Measurements from ENCODE around the gene ENO3. TPM values are rescaled to one million over a fixed set of nuclear protein-coding genes. Genes with fewer than 3 reads are reported as not detected.

ENO3 gene
- total and polyA plus RNA-seq, 2 experiments from 2014 or later = 12.1 to 19.6 TPM

- no peaks in the 10 kb centered on the region for H3F3A ChIP-seq (replicated peaks; ENCODE audit: low read depth)
- no peak overlapping the region for H3K4me2 ChIP-seq
- H3K36me3 ChIP-seq (ENCODE audit: insufficient read depth) = no peaks in the 10 kb centered on the region
- no peak for TF ChIP-seq NANOG (IDR thresholded peaks at IDR 0.05; ENCODE audit: borderline replicate concordance)
- no peak for TF ChIP-seq STAT1 (IDR thresholded peaks at IDR 0.05; ENCODE audit: unreplicated experiment)
- no peak for TF ChIP-seq POLR2AphosphoS5 (IDR thresholded peaks at IDR 0.05; ENCODE audit: low read depth)
- TF ChIP-seq EZH2phosphoT487 (IDR thresholded peaks at IDR 0.05; ENCODE audit: unreplicated experiment) = no peak
- TF ChIP-seq CTCF (conservative IDR thresholded peaks at IDR 0.05; ENCODE audit: low read depth in 2 of 2) = no peak
- TF ChIP-seq CREB1 (CRISPR knock-in tag; IDR thresholded peaks at IDR 0.05; ENCODE audit: low read depth) = no peak
- TF ChIP-seq, protein P1, sequence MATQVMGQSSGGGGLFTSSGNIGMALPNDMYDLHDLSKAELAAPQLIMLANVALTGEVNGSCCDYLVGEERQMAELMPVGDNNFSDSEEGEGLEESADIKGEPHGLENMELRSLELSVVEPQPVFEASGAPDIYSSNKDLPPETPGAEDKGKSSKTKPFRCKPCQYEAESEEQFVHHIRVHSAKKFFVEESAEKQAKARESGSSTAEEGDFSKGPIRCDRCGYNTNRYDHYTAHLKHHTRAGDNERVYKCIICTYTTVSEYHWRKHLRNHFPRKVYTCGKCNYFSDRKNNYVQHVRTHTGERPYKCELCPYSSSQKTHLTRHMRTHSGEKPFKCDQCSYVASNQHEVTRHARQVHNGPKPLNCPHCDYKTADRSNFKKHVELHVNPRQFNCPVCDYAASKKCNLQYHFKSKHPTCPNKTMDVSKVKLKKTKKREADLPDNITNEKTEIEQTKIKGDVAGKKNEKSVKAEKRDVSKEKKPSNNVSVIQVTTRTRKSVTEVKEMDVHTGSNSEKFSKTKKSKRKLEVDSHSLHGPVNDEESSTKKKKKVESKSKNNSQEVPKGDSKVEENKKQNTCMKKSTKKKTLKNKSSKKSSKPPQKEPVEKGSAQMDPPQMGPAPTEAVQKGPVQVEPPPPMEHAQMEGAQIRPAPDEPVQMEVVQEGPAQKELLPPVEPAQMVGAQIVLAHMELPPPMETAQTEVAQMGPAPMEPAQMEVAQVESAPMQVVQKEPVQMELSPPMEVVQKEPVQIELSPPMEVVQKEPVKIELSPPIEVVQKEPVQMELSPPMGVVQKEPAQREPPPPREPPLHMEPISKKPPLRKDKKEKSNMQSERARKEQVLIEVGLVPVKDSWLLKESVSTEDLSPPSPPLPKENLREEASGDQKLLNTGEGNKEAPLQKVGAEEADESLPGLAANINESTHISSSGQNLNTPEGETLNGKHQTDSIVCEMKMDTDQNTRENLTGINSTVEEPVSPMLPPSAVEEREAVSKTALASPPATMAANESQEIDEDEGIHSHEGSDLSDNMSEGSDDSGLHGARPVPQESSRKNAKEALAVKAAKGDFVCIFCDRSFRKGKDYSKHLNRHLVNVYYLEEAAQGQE (IDR thresholded peaks at IDR 0.05; ENCODE audit: unreplicated experiment) = no peak
- no peak for TF ChIP-seq ZNF331 (CRISPR knock-in tag; IDR thresholded peaks at IDR 0.05; ENCODE audit: low read depth)
- no peak for TF ChIP-seq ZNF462 (CRISPR knock-in tag; IDR thresholded peaks at IDR 0.05)
- TF ChIP-seq ZNF114 (CRISPR knock-in tag; IDR thresholded peaks at IDR 0.05) = no peak
- no peak for TF ChIP-seq EZH2 (IDR thresholded peaks at IDR 0.05; ENCODE audit: low read depth, unreplicated experiment)
- no peak for TF ChIP-seq JUNB (IDR thresholded peaks at IDR 0.05; ENCODE audit: unreplicated experiment)
- TF ChIP-seq, protein P2, sequence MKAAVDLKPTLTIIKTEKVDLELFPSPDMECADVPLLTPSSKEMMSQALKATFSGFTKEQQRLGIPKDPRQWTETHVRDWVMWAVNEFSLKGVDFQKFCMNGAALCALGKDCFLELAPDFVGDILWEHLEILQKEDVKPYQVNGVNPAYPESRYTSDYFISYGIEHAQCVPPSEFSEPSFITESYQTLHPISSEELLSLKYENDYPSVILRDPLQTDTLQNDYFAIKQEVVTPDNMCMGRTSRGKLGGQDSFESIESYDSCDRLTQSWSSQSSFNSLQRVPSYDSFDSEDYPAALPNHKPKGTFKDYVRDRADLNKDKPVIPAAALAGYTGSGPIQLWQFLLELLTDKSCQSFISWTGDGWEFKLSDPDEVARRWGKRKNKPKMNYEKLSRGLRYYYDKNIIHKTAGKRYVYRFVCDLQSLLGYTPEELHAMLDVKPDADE (IDR thresholded peaks at IDR 0.05) = no peak
- ATAC-seq (no peak), DNase-seq (ENCODE audit: low spot score) (no peak)
- Mint-ChIP-seq H3K36me3 (ENCODE audit: low read depth) (peaks cover 37% of the 10 kb centered on the region), H3K4me1 (peaks cover 25% of the 10 kb centered on the region), H3K27ac (no peak overlapping the region), H3K4me3 (no peak overlapping the region), H3K27me3 (ENCODE audit: insufficient read depth, low read depth, poor library complexity) (peaks cover 9% of the 10 kb centered on the region), H3K9me3 (peaks cover 4% of the 10 kb centered on the region; the same call in 2 of the 3 replicates)
- no peaks in the 10 kb centered on the region for H3K9me2 ChIP-seq (ENCODE audit: insufficient read depth)
- no peak overlapping the region for H3K27ac ChIP-seq (ENCODE audit: low read depth)
- no peak overlapping the region for H3K4me3 ChIP-seq
- H3K79me2 ChIP-seq (replicated peaks; ENCODE audit: insufficient read depth) = no peaks in the 10 kb centered on the region
- no peaks in the 10 kb centered on the region; the same call in none of the 2 replicates for H4K20me1 ChIP-seq (replicated peaks; ENCODE audit: insufficient read depth)
- no peaks in the 10 kb centered on the region for H3K27me3 ChIP-seq (ENCODE audit: insufficient read depth)
- H3K4me1 ChIP-seq (ENCODE audit: insufficient read depth) = peaks cover 15% of the 10 kb centered on the region
- no peak overlapping the region for H2AFZ ChIP-seq
Observed at GRCh38 chr17:4958102-4958501, 7.2 kb downstream of the ENO3 start.
